RWPE1 (cell line): ENCODE results near the gene CDKN2B.

Experiments
- CTCF ChIA-PET: fragments of 350-600 bp; sonication (Branson Sonifier 250); formaldehyde crosslinking; extraction: SDS; loops from one replicate; lab custom pipeline; 2021; lab: Yijun Ruan, JAX
- POLR2A ChIA-PET: fragments of 400-600 bp; formaldehyde crosslinking; extraction: SDS; loops from one replicate; lab custom pipeline; 2020; ENCODE audit warnings: antibody characterized with exemption; ENCODE audit not compliant: low non-redundant PET; lab: Yijun Ruan, JAX
- DNase-seq: peaks from one replicate; pipeline ENCODE4 v3.0.0; 2012; ENCODE audit warnings: low spot score
- H3K27ac ChIP-seq: fragments of 450-650 bp; 2 replicates; pipeline ENCODE4 v1.5.1; 2017
- CTCF ChIP-seq: fragments of 450-650 bp; conservative IDR thresholded peaks from 2 replicates; pipeline ENCODE4 v1.5.1; 2017; ENCODE audit warnings: low read depth, mild to moderate bottlenecking

CDKN2B gene

DNA sequence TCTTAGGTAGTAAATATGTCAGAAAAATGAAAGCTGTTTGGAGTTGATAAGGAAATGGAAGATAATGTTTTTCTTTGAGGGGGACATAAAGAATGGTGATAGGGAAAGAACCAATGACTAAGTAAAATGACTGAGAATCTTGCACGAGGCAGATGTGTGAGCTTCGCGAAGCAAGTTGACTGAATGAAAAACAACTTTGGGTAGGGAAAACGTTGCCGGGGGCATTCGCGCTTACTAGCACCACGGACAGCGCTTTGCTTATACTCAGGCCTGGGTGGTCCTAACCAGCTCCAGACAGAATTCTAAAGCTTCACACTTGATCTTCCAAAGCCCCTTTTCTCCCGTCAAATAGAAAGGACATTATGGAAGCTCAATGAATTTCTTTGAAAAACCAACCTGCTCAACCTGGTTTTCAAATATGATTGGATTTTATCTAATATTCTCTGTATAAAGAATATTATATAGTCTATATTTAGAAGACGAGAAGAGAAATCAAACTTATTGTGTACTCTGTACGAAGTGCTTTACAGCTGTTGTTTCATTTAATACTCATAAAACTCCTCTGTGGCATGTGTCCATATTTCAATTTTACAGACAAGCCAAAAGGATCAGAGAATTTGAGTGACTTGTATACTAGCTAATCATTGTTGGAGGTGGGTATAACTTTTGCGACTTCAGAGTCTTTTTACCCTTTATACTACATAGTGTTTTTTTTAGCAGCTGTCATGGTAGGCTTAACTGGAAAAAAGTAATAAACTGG lies 1.9 kb upstream of the CDKN2B start:
- H3K27ac ChIP-seq = no peak overlapping the region
- POLR2A ChIA-PET = no interaction called here
- CTCF ChIA-PET = interaction anchor here (0.5 to 0.7 kb wide), 5 partner anchors 27 to 708 kb away, joined by 3 to 4 read pairs (median 3); no protein-coding TSS in a partner anchor
- no peak for DNase-seq
- TF ChIP-seq CTCF = no peak

GRCh38 chr9:22009506-22009867 lies 382 bp upstream of the CDKN2B start:
- peak overlapping the region; percentile 97 for H3K27ac ChIP-seq
- POLR2A ChIA-PET = interaction anchor here (1.1 to 1.8 kb wide), 4 partner anchors 15 to 110 kb away, joined by 3 to 14 read pairs (median 4); partner anchors contain the start of genes CDKN2A and CDKN2B-AS1
- CTCF ChIA-PET = interaction anchor here (0.6 to 3.2 kb wide), 15 partner anchors 16 to 229 kb away, joined by 3 to 40 read pairs (median 7); partner anchors contain the start of genes CDKN2A and CDKN2B-AS1
- DNase-seq = no peak
- TF ChIP-seq CTCF = no peak

GRCh38 chr9:22008384-22008716 lies 755 bp downstream of the CDKN2B start:
- DNase-seq = no peak
- peak overlapping the region; percentile 97 for H3K27ac ChIP-seq
- TF ChIP-seq CTCF = no peak
- ChIA-PET POLR2A (interaction anchor here (0.8 to 1.8 kb wide), 4 partner anchors 14 to 232 kb away, joined by 3 to 14 read pairs (median 4); partner anchors contain the start of genes CDKN2A and CDKN2B-AS1), CTCF (interaction anchor here (0.5 to 3.2 kb wide), 26 partner anchors 8 to 755 kb away, joined by 3 to 40 read pairs (median 4); partner anchors contain the start of genes CDKN2A and CDKN2B-AS1)

DNA sequence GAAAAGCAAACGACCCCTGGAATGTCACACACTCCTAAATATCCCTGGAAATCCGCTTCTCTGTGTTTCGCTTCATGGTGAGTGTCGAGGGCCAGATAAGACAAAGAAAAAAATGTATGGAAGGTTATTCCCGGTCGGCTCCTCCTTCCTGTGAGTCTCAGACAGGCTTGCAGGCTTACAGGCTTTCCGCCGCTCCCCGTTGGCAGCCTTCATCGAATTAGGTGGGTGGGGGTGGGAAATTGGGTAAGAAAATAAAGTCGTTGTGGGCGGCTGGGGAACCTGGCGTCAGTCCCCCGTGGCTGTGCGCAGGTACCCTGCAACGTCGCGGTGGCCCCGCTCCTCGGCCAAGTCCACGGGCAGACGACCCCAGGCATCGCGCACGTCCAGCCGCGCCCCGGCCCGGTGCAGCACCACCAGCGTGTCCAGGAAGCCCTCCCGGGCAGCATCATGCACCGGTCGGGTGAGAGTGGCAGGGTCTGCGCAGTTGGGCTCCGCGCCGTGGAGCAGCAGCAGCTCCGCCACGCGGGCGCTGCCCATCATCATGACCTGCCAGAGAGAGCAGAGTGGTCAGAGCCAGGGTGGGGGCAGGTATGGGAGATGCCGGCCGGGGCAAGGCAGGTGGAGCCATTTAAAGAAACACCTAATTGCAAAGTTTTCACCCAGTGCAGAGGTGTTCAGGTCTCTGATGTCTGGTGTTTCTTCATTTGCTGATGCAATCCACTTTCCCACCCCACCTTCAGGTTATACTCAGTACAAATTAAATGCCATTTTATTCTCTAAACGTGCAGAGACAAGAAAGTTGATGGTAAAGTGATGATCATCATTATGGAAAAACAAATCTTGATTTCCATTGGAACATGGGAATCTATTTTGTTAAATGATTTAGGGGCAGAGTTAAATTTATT lies 3.2 kb downstream of the CDKN2B start:
- H3K27ac ChIP-seq = peak overlapping the region; percentile 71
- CTCF ChIA-PET = interaction anchor here (0.6 to 3.2 kb wide), 2 partner anchors 12 to 203 kb away, joined by 4 to 16 read pairs; partner anchors contain the start of genes CDKN2A and CDKN2B-AS1
- no peak for DNase-seq

GRCh38 chr9:22005021-22005701 lies 3.9 kb downstream of the CDKN2B start:
- peak overlapping the region; percentile 71 for H3K27ac ChIP-seq
- ChIA-PET CTCF (no interaction called here), POLR2A (interaction anchor here (0.7 kb wide), 1 partner anchor 1908 kb away, joined by 3 read pairs; no protein-coding TSS in a partner anchor)
- no peak for TF ChIP-seq CTCF
- no peak for DNase-seq

More for the DNA sequence above, 3.2 kb downstream of the CDKN2B start:
- TF ChIP-seq CTCF = no peak
- POLR2A ChIA-PET = no interaction called here
